Vagina (tissue), 2 donors: ENCODE data around the gene UXT.

ENCODE experiments used
- POLR2AphosphoS5 ChIP-seq, 2 donors: sonication (generic); formaldehyde crosslinking; IDR thresholded peaks; one replicate each; pipeline ENCODE4 v1.9.0; 2017; ENCODE audit warnings: antibody characterized with exemption in 2 of 2, mild to moderate bottlenecking in 2 of 2, low read depth in 1 of 2; ENCODE audit not compliant: insufficient read depth in 1 of 2
- TF ChIP-seq, protein P1 (sequence below), 3 experiments: fragments of 450-650 bp in 2 of 3; fragments of 200-600 bp in 1 of 3; sonication (generic) in 1 of 3; IDR thresholded peaks; one replicate each; pipeline ENCODE4 v1.5.1; 2017 to 2019; ENCODE audit warnings: antibody characterized with exemption in 3 of 3, mild to moderate bottlenecking in 2 of 3, moderate library complexity in 2 of 3

- TF ChIP-seq, protein P1, sequence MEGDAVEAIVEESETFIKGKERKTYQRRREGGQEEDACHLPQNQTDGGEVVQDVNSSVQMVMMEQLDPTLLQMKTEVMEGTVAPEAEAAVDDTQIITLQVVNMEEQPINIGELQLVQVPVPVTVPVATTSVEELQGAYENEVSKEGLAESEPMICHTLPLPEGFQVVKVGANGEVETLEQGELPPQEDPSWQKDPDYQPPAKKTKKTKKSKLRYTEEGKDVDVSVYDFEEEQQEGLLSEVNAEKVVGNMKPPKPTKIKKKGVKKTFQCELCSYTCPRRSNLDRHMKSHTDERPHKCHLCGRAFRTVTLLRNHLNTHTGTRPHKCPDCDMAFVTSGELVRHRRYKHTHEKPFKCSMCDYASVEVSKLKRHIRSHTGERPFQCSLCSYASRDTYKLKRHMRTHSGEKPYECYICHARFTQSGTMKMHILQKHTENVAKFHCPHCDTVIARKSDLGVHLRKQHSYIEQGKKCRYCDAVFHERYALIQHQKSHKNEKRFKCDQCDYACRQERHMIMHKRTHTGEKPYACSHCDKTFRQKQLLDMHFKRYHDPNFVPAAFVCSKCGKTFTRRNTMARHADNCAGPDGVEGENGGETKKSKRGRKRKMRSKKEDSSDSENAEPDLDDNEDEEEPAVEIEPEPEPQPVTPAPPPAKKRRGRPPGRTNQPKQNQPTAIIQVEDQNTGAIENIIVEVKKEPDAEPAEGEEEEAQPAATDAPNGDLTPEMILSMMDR (IDR thresholded peaks at IDR 0.05) = no peak
- TF ChIP-seq POLR2AphosphoS5 (IDR thresholded peaks at IDR 0.05; ENCODE audit: insufficient read depth in 1 of 2, low read depth in 1 of 2) = no peak
Measured at GRCh38 chrX:47614618-47615017, 44.4 kb downstream of the UXT start.
